Measurements from ENCODE around the gene CDC23. TPM values are rescaled to one million over a fixed set of nuclear protein-coding genes. Genes with fewer than 3 reads are reported as not detected.

The CDC23 gene
- total RNA-seq, 1 donor from 2014 or later, result 14.2 TPM

DNA sequence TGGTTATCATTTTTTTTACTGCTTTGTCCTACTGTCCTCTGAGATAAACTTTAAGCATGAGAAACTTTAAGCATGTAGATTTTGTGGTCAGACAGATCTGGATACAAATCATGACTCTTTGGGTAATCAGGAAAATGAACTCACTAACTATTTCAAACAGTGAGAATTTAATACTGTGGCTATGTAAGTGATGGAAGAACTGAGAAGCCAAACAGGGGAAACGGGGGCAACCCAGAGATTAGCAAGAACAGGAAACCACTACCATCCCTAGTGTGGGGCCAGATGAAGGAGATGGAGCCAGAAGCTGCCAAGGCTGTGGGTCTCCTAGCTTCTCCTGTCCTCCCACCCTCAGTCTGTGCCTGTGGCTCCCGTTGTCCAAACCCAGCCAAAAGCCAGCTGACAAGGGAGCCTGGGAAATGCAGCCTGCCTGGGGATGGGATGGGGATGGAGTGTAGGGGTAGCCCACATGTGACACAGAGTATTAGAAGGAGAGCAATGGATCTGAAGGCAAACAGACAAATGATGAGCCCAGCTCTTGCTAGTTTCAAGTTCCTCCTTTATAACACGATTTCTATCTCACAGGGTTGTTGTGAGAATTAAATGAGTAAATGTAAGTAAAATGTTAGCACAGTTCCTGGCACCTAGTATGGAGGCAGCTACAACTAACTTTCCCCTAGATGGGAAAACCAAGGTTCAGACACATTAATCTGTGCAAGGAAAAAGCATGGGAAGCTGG lies 27.7 kb upstream of the CDC23 start:
- no peaks in the 10 kb centered on the region for H3K36me3 ChIP-seq
- H3K4me3 ChIP-seq, result no peak overlapping the region
- TF ChIP-seq POLR2A (IDR thresholded peaks at IDR 0.05) (no peak), POLR2AphosphoS5 (IDR thresholded peaks at IDR 0.05; ENCODE audit: insufficient read depth in 1 of 2, low read depth in 1 of 2) (no peak)
- TF ChIP-seq, protein P1, sequence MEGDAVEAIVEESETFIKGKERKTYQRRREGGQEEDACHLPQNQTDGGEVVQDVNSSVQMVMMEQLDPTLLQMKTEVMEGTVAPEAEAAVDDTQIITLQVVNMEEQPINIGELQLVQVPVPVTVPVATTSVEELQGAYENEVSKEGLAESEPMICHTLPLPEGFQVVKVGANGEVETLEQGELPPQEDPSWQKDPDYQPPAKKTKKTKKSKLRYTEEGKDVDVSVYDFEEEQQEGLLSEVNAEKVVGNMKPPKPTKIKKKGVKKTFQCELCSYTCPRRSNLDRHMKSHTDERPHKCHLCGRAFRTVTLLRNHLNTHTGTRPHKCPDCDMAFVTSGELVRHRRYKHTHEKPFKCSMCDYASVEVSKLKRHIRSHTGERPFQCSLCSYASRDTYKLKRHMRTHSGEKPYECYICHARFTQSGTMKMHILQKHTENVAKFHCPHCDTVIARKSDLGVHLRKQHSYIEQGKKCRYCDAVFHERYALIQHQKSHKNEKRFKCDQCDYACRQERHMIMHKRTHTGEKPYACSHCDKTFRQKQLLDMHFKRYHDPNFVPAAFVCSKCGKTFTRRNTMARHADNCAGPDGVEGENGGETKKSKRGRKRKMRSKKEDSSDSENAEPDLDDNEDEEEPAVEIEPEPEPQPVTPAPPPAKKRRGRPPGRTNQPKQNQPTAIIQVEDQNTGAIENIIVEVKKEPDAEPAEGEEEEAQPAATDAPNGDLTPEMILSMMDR (IDR thresholded peaks at IDR 0.05), result no peak
- intact Hi-C loops (cut with DNase I), result no loop called here
- no peaks in the 10 kb centered on the region for H3K27me3 ChIP-seq
- peaks cover 13% of the 10 kb centered on the region for H3K4me1 ChIP-seq
- no peak for DNase-seq (ENCODE audit: extremely low spot score in 2 of 2)
- no peaks in the 10 kb centered on the region for H3K9me3 ChIP-seq
- H3K27ac ChIP-seq, result no peak overlapping the region

DNA sequence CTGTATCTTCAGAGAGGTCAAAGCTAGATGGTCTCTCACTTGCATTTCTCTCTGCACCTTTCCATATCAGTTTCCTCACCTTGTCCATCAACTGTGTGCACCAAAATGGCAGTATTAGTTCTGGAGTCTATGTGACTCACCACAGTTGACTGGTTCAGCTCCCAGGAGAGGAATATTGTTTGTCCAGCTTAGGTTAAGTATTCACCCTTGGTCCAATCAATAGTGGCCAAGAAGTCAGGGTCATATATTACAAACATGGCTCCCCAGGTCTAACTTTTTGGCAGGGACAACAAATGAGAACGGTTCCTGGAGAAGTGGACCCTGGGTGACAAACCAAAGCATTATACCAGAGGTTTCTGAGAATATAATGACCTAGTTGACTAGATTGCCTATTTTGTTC lies 24.9 kb upstream of the CDC23 start:
- intact Hi-C loops (cut with DNase I), result no loop called here
- no peaks in the 10 kb centered on the region for H3K27me3 ChIP-seq
- no peak for TF ChIP-seq POLR2AphosphoS5 (IDR thresholded peaks at IDR 0.05; ENCODE audit: insufficient read depth in 1 of 2, low read depth in 1 of 2)
- no peak for TF ChIP-seq POLR2A (IDR thresholded peaks at IDR 0.05)
- TF ChIP-seq, protein P1 (IDR thresholded peaks at IDR 0.05), result no peak
- no peak for DNase-seq (ENCODE audit: extremely low spot score in 2 of 2)
- H3K36me3 ChIP-seq, result no peaks in the 10 kb centered on the region
- no peaks in the 10 kb centered on the region for H3K9me3 ChIP-seq
- no peak overlapping the region for H3K27ac ChIP-seq
- no peak overlapping the region for H3K4me3 ChIP-seq
- H3K4me1 ChIP-seq, result peaks cover 13% of the 10 kb centered on the region

DNA sequence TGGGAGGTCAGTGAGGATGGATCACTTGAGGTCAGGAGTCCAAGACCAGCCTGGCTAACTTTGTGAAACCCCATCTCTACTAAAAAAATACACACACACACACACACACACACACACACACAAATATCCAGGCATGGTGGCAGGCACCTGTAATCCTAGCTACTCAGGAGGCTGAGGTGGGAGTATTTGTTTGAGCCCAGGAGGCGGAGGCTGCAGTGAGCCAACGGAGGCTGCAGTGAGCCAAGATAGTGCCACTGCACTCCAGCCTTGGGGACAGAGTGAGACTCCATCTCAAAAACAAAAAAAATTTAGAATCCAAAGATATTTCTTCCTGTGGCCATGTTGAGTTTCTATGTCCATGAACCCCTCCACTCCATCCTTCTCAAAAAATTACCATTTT lies 21.5 kb upstream of the CDC23 start:
- H3K4me3 ChIP-seq, result no peak overlapping the region

DNA sequence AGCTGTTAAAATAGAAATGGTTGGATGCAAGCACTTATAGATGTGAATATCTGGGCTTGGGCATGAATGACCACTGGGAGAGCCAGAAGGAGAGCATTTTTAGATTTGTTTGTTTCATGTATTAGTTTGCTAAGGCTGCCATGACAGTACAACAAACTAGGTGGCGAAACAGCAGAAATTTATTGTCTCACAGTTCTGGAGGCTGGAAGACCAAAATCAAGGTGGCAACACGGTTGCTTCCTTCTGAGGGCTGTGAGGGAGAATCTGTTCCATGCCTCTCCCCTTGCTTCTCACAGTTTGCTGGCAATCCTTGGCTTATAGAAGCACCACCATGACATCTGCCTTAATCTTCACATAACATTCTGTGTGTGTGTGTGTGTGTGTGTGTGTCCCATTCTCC lies 20.2 kb upstream of the CDC23 start:
- DNase-seq (ENCODE audit: extremely low spot score in 2 of 2), result no peak
- Histone ChIP-seq H3K9me3 (no peaks in the 10 kb centered on the region), H3K4me3 (no peak overlapping the region), H3K4me1 (no peaks in the 10 kb centered on the region), H3K36me3 (no peaks in the 10 kb centered on the region), H3K27me3 (no peaks in the 10 kb centered on the region), H3K27ac (no peak overlapping the region)
- intact Hi-C loops (cut with DNase I), result no loop called here
- no peak for TF ChIP-seq POLR2A (IDR thresholded peaks at IDR 0.05)
- TF ChIP-seq, protein P1 (IDR thresholded peaks at IDR 0.05), result no peak
- no peak for TF ChIP-seq POLR2AphosphoS5 (IDR thresholded peaks at IDR 0.05; ENCODE audit: insufficient read depth in 1 of 2, low read depth in 1 of 2)

More for the DNA sequence above, 21.5 kb upstream of the CDC23 start:
- no peak for DNase-seq (ENCODE audit: extremely low spot score in 2 of 2)
- Histone ChIP-seq H3K27me3 (no peaks in the 10 kb centered on the region), H3K36me3 (no peaks in the 10 kb centered on the region), H3K9me3 (no peaks in the 10 kb centered on the region), H3K4me1 (no peaks in the 10 kb centered on the region), H3K27ac (no peak overlapping the region)
- TF ChIP-seq, protein P1 (IDR thresholded peaks at IDR 0.05), result no peak
- TF ChIP-seq POLR2AphosphoS5 (IDR thresholded peaks at IDR 0.05; ENCODE audit: insufficient read depth in 1 of 2, low read depth in 1 of 2) (no peak), POLR2A (IDR thresholded peaks at IDR 0.05) (no peak)
- intact Hi-C loops (cut with DNase I), result no loop called here

DNA sequence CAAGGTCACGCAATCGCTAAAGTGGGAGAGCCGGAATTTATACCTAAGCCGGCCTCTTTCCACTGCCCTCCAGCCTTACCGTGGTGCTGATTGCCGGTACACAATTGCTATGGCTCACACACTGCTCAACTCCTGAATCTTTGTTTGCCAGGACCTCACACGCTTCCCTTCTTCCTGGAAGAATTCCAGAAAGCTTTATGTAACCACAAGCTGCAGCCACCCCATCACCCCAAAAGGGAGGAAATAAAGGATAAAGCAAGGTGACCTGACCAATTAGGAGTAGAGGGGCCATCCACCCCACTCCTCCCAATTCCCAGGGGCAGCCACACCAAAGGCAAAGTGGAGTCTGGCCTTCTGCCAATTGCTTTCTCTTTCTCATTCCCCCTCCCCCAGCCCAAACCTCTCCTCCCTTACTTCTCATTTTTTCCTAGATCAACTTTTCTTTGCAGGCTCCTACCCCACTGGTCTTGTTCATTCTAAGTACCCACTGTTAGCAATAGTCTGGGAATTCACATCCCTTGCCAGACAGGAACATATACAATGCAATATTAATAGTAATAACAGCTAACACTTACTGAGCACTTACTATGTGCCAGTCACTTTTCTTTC lies 18.0 kb upstream of the CDC23 start:
- no peaks in the 10 kb centered on the region for H3K36me3 ChIP-seq
- no peak overlapping the region for H3K4me3 ChIP-seq
- DNase-seq (ENCODE audit: extremely low spot score in 2 of 2), result no peak
- H3K9me3 ChIP-seq, result no peaks in the 10 kb centered on the region
- H3K27me3 ChIP-seq, result no peaks in the 10 kb centered on the region
- no peaks in the 10 kb centered on the region for H3K4me1 ChIP-seq
- H3K27ac ChIP-seq, result no peak overlapping the region
- intact Hi-C loops (cut with DNase I), result no loop called here
- no peak for TF ChIP-seq POLR2AphosphoS5 (IDR thresholded peaks at IDR 0.05; ENCODE audit: insufficient read depth in 1 of 2, low read depth in 1 of 2)
- TF ChIP-seq, protein P1 (IDR thresholded peaks at IDR 0.05), result no peak
- TF ChIP-seq POLR2A (IDR thresholded peaks at IDR 0.05), result no peak
